ENCODE data around the gene TBATA. TPM values are rescaled to one million over a fixed set of nuclear protein-coding genes. Genes with fewer than 3 reads are reported as not detected.

TBATA gene
- total RNA-seq, 2 donors from 2014 or later, result not detected

DNA sequence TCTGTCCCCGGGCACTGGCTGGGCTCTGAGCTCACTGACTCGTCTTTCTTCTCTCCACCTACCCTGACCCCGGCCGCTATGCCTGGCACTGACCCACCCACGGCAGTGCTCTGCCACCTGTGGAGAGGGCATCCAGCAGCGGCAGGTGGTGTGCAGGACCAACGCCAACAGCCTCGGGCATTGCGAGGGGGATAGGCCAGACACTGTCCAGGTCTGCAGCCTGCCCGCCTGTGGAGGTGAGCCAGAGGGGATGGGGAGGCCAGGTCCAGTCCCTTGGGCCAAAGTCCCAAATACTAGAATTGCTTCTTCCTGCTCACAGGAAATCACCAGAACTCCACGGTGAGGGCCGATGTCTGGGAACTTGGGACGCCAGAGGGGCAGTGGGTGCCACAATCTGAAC is 27.3 kb downstream of the TBATA start:
- Mint-ChIP-seq H3K36me3 (no peaks in the 10 kb centered on the region), H3K9me3 (no peaks in the 10 kb centered on the region), H3K27me3 (no peaks in the 10 kb centered on the region), H3K4me3 (no peak overlapping the region), H3K4me1 (ENCODE audit: low read depth in 2 of 2) (peaks cover 10 to 18% of the 10 kb centered on the region in 2 donors), H3K27ac (no peak overlapping the region)
- no peak for DNase-seq (ENCODE audit: low spot score)
- no peak for ATAC-seq

DNA sequence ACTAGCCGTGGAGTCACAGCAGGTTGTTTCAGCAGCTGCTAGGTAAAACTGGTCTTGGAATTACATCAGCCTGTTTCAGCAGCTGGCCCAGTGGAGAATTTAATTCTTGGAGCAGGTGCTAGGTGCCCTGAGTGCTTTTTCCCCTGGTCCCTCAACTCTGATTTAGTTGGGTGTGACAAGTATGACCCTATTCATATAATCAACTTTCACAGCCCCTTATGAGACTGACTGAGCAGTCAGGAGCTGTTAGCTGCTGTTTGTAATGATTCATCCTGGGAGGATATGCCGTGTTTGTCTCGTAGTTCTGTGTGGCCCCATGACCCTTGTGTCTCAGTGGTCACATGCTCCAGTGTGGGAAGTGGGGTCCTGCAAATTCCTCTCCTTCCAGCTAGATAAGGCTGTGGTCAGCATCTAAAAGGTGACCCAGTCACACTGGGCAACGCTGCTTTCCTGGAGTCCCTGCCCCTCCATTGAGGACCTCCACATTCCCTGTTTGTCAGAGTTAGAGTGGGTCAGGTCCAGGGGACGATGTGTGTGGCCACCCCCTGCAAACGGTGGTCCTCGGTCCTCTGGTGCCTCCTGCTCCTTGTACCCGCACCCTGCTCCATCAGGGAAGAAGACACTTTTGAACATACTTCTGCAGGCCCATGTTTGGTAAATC is 28.3 kb downstream of the TBATA start:
- Mint-ChIP-seq H3K9me3 (no peaks in the 10 kb centered on the region), H3K4me3 (no peak overlapping the region), H3K36me3 (no peaks in the 10 kb centered on the region), H3K4me1 (ENCODE audit: low read depth in 2 of 2) (peaks cover 10 to 14% of the 10 kb centered on the region in 2 donors), H3K27ac (peak overlapping the region in 1 of 2 donors; percentile 31), H3K27me3 (no peaks in the 10 kb centered on the region)
- DNase-seq (ENCODE audit: low spot score) (no peak), ATAC-seq (no peak)

DNA sequence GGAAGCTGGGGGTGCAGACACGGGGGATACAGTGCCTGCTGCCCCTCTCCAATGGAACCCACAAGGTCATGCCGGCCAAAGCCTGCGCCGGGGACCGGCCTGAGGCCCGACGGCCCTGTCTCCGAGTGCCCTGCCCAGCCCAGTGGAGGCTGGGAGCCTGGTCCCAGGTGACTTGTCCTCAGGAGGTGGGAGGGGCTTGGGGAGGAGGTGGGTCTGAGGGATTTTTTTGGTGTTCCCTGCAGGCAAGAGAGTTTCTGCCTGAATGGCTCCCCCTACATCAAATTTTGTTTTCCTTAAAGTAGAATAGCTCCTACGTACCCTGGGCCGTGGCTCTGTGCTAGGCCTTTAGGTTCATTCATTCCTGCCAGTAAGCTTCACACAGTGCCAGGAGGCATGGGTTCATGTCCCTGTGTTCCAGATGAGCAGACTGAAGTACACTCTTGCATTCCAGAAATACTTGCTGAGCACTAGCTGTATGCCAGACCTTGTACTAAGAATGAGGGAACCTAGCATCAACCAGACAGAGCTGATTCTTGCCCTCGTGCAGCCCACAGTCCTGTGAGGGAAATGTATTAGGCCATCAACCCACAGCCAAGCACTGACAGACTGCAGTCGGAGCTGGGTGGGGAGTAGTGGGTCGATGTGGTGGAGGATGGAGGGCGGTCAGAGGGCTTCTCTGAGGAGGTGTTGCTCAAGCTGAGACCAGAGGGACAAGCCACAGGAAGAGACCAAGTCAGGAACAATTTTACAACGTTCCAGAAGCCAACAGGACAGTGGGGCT is 31.1 kb downstream of the TBATA start:
- Mint-ChIP-seq H3K4me3 (no peak overlapping the region), H3K4me1 (ENCODE audit: low read depth in 2 of 2) (peaks cover 6 to 11% of the 10 kb centered on the region in 2 donors), H3K27ac (peak overlapping the region in 1 of 2 donors; percentile 58), H3K36me3 (no peaks in the 10 kb centered on the region), H3K9me3 (no peaks in the 10 kb centered on the region), H3K27me3 (no peaks in the 10 kb centered on the region)
- no peak for ATAC-seq
- DNase-seq (ENCODE audit: low spot score), result no peak

DNA sequence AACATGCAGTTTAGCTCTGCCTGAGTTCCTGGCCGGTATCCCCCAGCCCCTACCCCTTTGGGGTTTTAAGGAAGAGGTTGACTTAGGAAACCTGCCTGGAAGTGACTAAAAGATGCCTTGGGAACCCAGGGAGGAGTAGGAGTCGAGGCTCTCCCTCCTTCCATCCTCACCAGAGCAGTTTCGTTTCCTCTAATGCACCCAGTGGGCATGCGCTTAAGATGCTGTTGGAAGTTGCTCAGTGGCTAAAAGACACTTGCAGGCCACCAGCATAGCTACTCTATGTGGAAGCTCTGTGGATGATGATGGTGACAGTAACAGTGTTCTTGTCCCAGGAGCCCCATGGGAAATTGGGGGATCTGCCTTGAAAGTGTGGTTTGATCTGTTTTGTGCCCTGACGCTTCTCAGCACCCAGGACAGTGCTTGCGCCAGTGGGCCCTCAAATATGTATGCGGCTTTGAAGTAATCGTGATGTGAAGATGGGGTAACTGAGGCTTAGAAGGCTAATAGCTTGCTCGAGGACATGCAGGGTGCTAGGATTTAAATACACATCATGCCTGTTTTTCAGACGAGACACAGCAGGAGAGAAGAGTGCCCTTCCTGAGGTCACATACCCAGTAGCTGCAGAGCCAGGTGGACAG is 32.0 kb downstream of the TBATA start:
- no peaks in the 10 kb centered on the region for H3K9me3 Mint-ChIP-seq
- H3K36me3 Mint-ChIP-seq, result no peaks in the 10 kb centered on the region
- no peak for ATAC-seq
- no peak for DNase-seq (ENCODE audit: low spot score)
- peak overlapping the region in 1 of 2 donors; percentile 29 for H3K27ac Mint-ChIP-seq
- H3K27me3 Mint-ChIP-seq, result no peaks in the 10 kb centered on the region
- peaks cover 0 to 5% of the 10 kb centered on the region in 2 donors for H3K4me1 Mint-ChIP-seq (ENCODE audit: low read depth in 2 of 2)
- no peak overlapping the region for H3K4me3 Mint-ChIP-seq

DNA sequence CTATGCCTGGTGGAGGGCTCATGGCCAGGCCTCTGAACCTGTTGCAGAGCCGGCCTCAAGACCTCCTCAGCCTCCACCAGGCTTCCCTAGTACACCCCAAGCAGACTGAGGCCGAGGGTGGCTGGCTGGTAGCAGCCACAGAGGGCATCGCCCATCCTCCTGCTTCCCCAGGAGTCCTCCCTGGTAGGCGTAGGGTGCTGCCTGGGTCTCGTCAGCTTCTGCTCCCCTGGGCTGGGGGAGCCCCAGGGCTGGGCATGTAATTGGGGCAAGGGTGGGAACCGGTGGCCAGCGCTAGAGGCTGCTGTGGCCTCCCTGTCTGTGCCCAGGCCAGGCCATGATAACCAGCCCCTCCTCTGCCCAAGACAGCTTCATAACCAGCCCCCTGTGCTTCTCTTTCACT is 32.6 kb downstream of the TBATA start:
- ATAC-seq (no peak), DNase-seq (ENCODE audit: low spot score) (no peak)
- Mint-ChIP-seq H3K36me3 (no peaks in the 10 kb centered on the region), H3K27ac (peak overlapping the region in 1 of 2 donors; percentile 29), H3K9me3 (no peaks in the 10 kb centered on the region), H3K4me1 (ENCODE audit: low read depth in 2 of 2) (peaks cover 0 to 5% of the 10 kb centered on the region in 2 donors), H3K27me3 (no peaks in the 10 kb centered on the region), H3K4me3 (no peak overlapping the region)

DNA sequence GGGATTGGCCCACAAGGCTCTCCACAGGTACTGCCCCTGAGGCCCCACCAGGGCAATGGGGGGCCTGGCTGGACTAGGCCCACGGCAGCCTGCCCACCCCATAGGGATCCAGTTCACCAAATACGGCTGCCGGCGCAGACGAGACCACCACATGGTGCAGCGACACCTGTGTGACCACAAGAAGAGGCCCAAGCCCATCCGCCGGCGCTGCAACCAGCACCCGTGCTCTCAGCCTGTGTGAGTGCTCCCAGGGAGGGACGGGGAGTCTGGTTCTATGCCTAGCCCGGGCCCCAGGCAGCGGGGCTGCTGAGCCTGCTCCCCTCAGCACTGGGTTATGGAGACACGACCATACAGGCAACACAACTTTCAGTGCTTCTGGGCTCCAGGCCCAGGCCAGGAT is 33.2 kb downstream of the TBATA start:
- Mint-ChIP-seq H3K9me3 (no peaks in the 10 kb centered on the region), H3K36me3 (no peaks in the 10 kb centered on the region), H3K4me1 (ENCODE audit: low read depth in 2 of 2) (peaks cover 0 to 5% of the 10 kb centered on the region in 2 donors), H3K27me3 (no peaks in the 10 kb centered on the region), H3K27ac (no peak overlapping the region), H3K4me3 (no peak overlapping the region)
- peak in 1 of 2 donors; percentile 21 for ATAC-seq
- DNase-seq (ENCODE audit: low spot score), result no peak

DNA sequence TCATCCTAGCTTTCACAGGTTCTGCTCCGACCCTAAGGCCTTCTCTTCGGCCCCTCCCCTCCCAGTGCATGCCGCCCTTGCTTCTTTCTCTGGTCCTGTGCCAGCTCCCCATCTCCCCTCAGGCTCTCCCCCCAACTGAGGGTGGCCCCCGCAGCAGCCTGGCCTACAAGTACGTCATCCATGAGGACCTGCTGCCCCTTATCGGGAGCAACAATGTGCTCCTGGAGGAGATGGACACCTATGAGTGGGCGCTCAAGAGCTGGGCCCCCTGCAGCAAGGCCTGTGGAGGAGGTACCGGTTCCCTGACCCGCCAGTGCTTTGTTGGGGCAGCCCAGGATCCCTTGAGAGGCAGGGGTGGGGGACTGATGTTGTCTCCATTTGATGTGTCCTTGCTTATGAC is 33.8 kb downstream of the TBATA start:
- Mint-ChIP-seq H3K4me3 (no peak overlapping the region), H3K27me3 (no peaks in the 10 kb centered on the region), H3K36me3 (no peaks in the 10 kb centered on the region), H3K27ac (peak overlapping the region in 1 of 2 donors; percentile 26), H3K4me1 (ENCODE audit: low read depth in 2 of 2) (peaks cover 0 to 5% of the 10 kb centered on the region in 2 donors), H3K9me3 (no peaks in the 10 kb centered on the region)
- DNase-seq (ENCODE audit: low spot score) (no peak), ATAC-seq (no peak)

DNA sequence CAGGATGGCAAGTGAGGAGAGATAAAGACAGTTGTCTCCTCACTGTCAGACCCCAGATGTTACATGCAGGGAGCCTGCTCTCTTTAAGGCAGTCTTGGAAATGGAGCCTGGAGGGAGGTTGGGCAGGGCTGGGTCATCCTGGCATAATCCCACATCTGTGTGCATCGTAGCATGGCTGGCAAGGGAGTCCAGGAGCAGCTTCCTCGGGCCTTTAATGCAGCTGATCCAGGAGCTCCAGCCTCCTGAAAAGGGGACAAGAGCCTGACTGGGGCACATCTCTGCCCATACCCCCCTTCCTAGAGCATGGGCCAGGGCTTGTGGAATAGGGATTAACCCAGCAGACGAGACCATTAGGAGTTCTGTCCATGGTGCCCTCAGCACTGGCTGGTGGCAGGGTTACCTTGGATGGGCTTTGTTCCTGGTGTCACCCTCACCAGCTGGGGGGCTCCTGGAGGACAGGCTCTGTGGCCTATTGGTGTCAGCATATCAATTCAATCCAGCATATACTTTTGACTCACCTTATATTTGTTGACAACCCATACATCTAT is 34.9 kb downstream of the TBATA start:
- H3K36me3 Mint-ChIP-seq, result no peaks in the 10 kb centered on the region
- ATAC-seq, result no peak
- H3K27me3 Mint-ChIP-seq, result no peaks in the 10 kb centered on the region
- DNase-seq (ENCODE audit: low spot score), result no peak
- no peaks in the 10 kb centered on the region for H3K9me3 Mint-ChIP-seq
- H3K4me1 Mint-ChIP-seq (ENCODE audit: low read depth in 2 of 2), result peaks cover 0 to 5% of the 10 kb centered on the region in 2 donors
- peak overlapping the region in 1 of 2 donors; percentile 26 for H3K27ac Mint-ChIP-seq
- no peak overlapping the region for H3K4me3 Mint-ChIP-seq

DNA sequence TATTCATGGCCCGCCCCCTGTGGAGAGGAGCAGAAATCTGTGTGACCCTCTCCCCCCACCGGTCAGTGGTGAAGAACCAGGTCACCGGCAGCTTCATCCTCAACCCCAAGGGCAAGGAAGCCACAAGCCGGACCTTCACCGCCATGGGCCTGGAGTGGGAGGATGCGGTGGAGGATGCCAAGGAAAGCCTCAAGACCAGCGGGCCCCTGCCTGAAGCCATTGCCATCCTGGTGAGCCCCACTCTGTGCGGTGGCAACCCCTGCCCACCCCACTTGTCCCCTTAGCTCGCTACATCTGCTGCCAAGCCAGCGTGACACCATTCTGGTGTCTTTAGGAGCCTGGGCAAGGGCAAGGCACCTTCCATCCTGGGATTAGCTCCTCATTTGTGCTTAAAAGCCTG is 35.4 kb downstream of the TBATA start:
- Mint-ChIP-seq H3K9me3 (no peaks in the 10 kb centered on the region), H3K4me1 (ENCODE audit: low read depth in 2 of 2) (peaks cover 0 to 7% of the 10 kb centered on the region in 2 donors), H3K4me3 (no peak overlapping the region), H3K27ac (no peak overlapping the region), H3K36me3 (no peaks in the 10 kb centered on the region), H3K27me3 (no peaks in the 10 kb centered on the region)
- DNase-seq (ENCODE audit: low spot score) (no peak), ATAC-seq (no peak)

DNA sequence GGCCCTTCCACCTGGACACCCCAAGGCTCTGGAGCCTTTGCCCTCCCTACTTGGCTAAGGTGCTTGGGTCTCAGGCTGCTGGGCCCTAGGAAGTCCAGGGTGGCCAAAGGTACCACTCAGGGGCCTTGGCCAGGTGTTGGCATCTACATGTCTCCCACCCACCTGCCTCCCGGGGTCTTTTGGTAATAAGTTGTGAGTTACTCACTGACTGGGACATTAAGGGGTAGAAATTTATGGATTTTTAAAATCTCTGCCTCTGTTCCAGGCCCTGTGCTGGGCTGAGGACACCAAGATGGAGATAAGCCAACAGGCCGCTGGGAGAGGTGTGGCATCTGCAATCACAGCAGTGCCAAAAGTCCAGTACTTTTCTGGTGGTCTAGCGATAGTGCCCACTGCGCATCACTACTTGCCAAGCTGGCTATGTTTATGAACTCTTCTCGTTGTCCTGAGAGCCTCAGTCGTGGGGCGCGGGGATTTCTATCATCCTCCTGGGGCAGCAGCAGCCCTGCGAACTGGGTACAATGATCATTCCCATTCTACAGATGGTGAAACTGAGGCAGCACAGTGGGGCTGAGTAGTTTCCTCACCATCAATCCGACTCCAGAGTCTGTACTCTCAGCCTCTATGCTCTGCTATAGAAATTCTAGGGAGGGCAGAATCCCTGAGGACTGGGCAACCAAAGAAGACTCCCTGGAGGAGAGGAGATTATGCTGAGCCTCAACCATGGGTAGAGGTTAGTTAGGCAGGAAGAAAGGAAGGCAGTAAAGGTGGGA is 36.2 kb downstream of the TBATA start:
- Mint-ChIP-seq H3K27me3 (no peaks in the 10 kb centered on the region), H3K4me1 (ENCODE audit: low read depth in 2 of 2) (peaks cover 0 to 7% of the 10 kb centered on the region in 2 donors), H3K9me3 (peaks cover 3% of the 10 kb centered on the region), H3K4me3 (no peak overlapping the region), H3K36me3 (no peaks in the 10 kb centered on the region), H3K27ac (no peak overlapping the region)
- DNase-seq (ENCODE audit: low spot score) (no peak), ATAC-seq (no peak)

DNA sequence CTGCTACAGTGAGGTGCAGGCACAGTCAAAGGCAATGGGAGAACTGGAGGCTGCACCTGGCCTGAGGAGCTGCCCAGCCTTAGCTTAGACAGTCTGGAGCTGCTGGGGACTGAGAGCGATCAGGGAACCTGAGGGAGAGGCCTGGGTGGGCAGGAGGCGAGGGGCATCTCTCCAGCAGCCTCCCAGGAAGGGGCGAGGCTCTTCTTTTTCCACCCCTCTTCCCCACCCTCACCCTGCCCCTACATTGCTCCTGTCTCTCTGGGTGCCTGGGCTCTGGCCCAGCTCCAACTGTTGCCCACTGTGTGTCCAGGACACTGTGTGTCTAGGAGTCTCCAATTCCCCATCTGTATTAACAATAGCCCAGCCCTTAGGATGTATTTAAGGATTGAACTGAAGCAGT is 36.9 kb downstream of the TBATA start:
- no peak for ATAC-seq
- Mint-ChIP-seq H3K4me1 (ENCODE audit: low read depth in 2 of 2) (peaks cover 0 to 6% of the 10 kb centered on the region in 2 donors), H3K4me3 (no peak overlapping the region), H3K9me3 (peaks cover 3% of the 10 kb centered on the region), H3K27ac (peak overlapping the region in 1 of 2 donors; percentile 72), H3K27me3 (no peaks in the 10 kb centered on the region), H3K36me3 (no peaks in the 10 kb centered on the region)
- DNase-seq (ENCODE audit: low spot score), result no peak

DNA sequence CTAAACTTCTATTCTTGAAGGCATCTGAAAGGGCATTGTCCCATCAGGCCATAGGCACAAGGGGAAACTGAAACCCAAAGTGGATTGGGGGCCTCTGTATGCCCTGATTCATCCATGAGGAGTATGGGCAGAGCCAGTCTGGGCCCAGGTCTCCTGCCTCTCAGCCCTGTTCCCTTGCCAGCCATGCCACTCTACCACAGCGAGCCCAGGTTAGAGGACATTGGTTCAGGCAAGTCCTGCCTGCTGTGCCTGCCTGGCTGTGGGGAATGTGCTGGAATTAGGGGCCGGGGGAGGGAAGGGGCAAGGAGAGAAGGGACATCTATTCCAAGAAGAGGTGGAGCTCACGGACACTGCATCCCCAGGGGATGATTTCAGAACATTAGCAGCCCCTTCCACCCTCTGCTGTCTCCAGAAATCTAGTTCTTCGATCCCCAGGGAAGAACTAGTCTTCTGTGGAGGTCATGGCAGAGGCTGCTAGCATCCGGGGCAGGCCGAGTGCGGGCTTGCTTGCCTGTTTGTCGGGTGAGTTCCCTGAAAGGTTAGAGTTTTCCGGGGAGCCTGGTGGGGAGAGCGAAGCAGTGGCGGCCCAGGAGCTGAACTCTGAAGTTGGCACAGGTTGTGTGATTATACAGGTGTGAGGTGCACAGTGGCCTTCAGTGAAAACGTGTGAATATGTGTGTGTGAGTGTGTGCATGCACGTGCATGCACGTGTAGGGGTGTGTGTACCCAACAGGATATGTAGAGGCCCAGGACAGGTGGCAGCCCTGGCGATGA is 37.8 kb downstream of the TBATA start:
- H3K27me3 Mint-ChIP-seq, result no peaks in the 10 kb centered on the region
- peak; percentile 39 for DNase-seq (ENCODE audit: low spot score)
- peak overlapping the region in 1 of 2 donors; percentile 72 for H3K27ac Mint-ChIP-seq

DNA sequence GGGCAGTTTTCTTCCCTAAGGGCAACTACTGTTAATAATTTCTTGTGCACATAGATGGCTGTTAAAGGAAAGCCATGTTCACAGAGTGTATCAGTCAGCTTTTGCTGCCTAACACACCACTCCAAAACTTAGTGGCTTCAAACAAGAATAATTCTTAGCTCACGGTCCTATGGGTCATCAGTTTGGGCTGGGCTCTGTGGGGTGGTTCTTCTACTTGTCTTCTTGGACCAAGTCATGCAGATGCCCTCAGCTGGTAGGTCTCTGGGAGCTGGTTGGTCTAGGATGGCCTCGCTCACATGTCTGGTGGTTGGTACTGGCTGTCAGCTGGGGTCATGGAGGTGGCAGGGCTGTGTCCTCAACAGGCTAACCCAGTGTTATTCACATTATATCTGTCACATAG is 39.6 kb downstream of the TBATA start:
- DNase-seq (ENCODE audit: low spot score) (no peak), ATAC-seq (no peak)
- Mint-ChIP-seq H3K27ac (peak overlapping the region; percentile 62 to 88), H3K36me3 (no peaks in the 10 kb centered on the region), H3K4me3 (no peak overlapping the region), H3K27me3 (no peaks in the 10 kb centered on the region), H3K4me1 (ENCODE audit: low read depth in 2 of 2) (peaks cover 8 to 15% of the 10 kb centered on the region in 2 donors), H3K9me3 (peaks cover 3% of the 10 kb centered on the region)

More for the DNA sequence above, 37.8 kb downstream of the TBATA start:
- H3K36me3 Mint-ChIP-seq, result no peaks in the 10 kb centered on the region
- no peak for ATAC-seq
- no peak overlapping the region for H3K4me3 Mint-ChIP-seq
- H3K4me1 Mint-ChIP-seq (ENCODE audit: low read depth in 2 of 2), result peaks cover 8 to 14% of the 10 kb centered on the region in 2 donors
- H3K9me3 Mint-ChIP-seq, result peaks cover 3% of the 10 kb centered on the region
